HG03066 (cell line): ENCODE results near the gene IGSF21.

Experiments used
- ATAC-seq: cut with Tn5 transposase; IDR thresholded peaks from one replicate; pipeline ENCODE4 v1.9.1; 2021; ENCODE audit warnings: low read depth; ENCODE audit not compliant: unreplicated experiment

The IGSF21 gene

GRCh38 chr1:18118078-18118477 is 10.5 kb downstream of the IGSF21 start:
- no peak for ATAC-seq

- no peak for ATAC-seq
These were observed 10.9 kb downstream of the IGSF21 start for GRCh38 chr1:18118491-18118890.

- no peak for ATAC-seq
These were observed 11.7 kb downstream of the IGSF21 start for GRCh38 chr1:18119289-18119688.

- no peak for ATAC-seq
These were observed 12.3 kb downstream of the IGSF21 start for GRCh38 chr1:18119771-18120377.

- no peak for ATAC-seq
These were observed 13.0 kb downstream of the IGSF21 start for GRCh38 chr1:18120638-18121037.

- no peak for ATAC-seq
These were observed 13.6 kb downstream of the IGSF21 start for GRCh38 chr1:18121072-18121820.

- no peak for ATAC-seq
These were observed 15.9 kb downstream of the IGSF21 start for GRCh38 chr1:18123467-18123992.

- no peak for ATAC-seq
These were observed 17.4 kb downstream of the IGSF21 start for GRCh38 chr1:18124977-18125376.

- ATAC-seq, result no peak
These were observed 19.0 kb downstream of the IGSF21 start for GRCh38 chr1:18126616-18127015.

- no peak for ATAC-seq
These were observed 20.7 kb downstream of the IGSF21 start for GRCh38 chr1:18128298-18128697.

GRCh38 chr1:18130356-18130755 is 22.8 kb downstream of the IGSF21 start:
- no peak for ATAC-seq

GRCh38 chr1:18132022-18132710 is 24.6 kb downstream of the IGSF21 start:
- ATAC-seq, result no peak

- ATAC-seq, result no peak
These were observed 25.3 kb downstream of the IGSF21 start for GRCh38 chr1:18132711-18133541.

GRCh38 chr1:18134324-18135046 is 26.9 kb downstream of the IGSF21 start:
- no peak for ATAC-seq

- no peak for ATAC-seq
These were observed 30.3 kb downstream of the IGSF21 start for GRCh38 chr1:18137759-18138345.

GRCh38 chr1:18139198-18139981 is 31.8 kb downstream of the IGSF21 start:
- ATAC-seq, result no peak

GRCh38 chr1:18140411-18140810 is 32.8 kb downstream of the IGSF21 start:
- ATAC-seq, result no peak

- ATAC-seq, result no peak
These were observed 34.1 kb downstream of the IGSF21 start for GRCh38 chr1:18141661-18142060.

GRCh38 chr1:18142471-18142870 is 34.9 kb downstream of the IGSF21 start:
- ATAC-seq, result no peak
